HG03520 (cell line): Measurements from ENCODE around the gene FOXA1.
"Not testable (repeated sequence)": the region's sequence is repeated elsewhere in the genome, so short reads cannot be mapped to it uniquely, and the experiment has no call there.

ENCODE experiments used
- ATAC-seq: cut with Tn5 transposase; IDR thresholded peaks from one replicate; pipeline ENCODE4 v1.9.1; 2021; ENCODE audit warnings: mild to moderate bottlenecking, moderate library complexity; ENCODE audit not compliant: unreplicated experiment

FOXA1 gene

DNA sequence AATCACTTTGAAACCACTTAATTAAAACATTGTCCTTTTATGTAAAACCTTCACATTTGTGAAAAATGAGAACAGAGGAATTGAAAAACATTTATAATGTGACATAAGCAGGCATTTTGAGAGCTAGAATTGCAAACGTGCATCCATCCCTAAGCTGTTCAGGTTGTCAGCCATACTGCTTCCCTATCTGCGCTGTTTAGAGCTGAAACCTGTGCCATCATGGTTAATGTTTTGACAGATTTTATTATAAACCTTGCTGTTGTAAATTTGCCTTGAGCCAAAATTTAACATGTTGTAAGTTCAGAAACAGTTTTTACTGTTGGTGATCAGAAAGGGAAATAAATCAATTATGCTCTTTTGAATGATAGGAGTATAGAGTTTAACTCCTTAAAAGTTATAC lies 31.9 kb downstream of the FOXA1 start:
- no peak for ATAC-seq

- ATAC-seq: no peak
Observed at GRCh38 chr14:37559386-37559785, 35.7 kb downstream of the FOXA1 start.

GRCh38 chr14:37558740-37559139 lies 36.3 kb downstream of the FOXA1 start:
- no peak for ATAC-seq

GRCh38 chr14:37555596-37555995 lies 39.5 kb downstream of the FOXA1 start:
- not testable (repeated sequence) for ATAC-seq

DNA sequence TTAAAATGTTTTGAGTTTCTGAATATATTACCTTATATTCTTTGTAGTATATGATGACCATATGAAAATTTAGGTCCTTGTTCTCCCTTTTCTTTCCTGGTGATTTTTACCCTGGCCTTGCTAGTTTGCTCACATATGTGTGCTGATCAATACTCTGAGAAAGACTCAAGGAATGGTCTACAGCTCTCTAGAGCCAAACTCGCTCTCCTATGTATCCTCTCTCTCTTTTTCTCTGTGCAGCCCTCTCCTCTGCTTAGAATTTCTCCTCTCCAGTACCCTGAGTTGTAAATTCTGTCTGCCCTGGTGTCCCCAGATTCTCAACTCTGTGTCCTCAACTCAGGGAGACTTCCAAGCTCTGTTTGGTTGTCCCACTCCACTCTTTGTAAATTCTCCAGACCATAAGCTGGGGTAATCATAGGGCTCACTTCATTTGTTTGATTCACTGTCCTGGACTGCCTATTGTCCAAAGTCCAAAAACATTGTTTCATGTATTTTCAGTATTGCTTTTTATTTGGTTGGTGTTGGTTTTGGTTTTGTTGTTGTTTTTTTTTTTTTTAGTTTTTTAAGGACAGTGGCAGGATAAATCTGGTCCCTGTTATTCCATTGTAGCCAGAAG lies 41.0 kb downstream of the FOXA1 start:
- no peak for ATAC-seq

- ATAC-seq: no peak
Observed at GRCh38 chr14:37551119-37551518, 43.9 kb downstream of the FOXA1 start.

GRCh38 chr14:37550511-37550910 lies 44.5 kb downstream of the FOXA1 start:
- ATAC-seq: no peak

GRCh38 chr14:37546621-37547447 lies 48.2 kb downstream of the FOXA1 start:
- ATAC-seq: no peak

- no peak for ATAC-seq
Observed at GRCh38 chr14:37545174-37545573, 49.9 kb downstream of the FOXA1 start.

GRCh38 chr14:37544407-37544806 lies 50.6 kb downstream of the FOXA1 start:
- no peak for ATAC-seq

DNA sequence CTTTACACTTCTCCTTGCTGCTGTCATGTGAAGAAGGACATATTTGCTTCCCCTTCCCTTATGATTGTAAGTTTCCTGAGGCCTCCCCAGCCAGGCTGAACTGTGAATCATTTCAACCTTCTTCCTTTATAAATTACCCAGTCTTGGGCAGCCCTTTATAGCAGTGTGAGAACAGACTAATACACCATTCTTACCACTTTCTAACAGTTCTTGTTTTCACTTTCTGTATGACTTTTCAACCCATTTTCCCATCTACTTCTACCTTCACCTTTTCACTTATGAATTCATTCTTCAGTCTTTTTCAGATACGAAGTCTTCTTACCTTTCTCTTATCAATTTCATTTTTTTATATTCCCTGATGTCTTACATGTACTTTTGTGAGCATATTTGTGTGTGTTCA lies 55.1 kb downstream of the FOXA1 start:
- no peak for ATAC-seq
